ENCODE measurements around the gene SPECC1L. TPM values are rescaled to one million over a fixed set of nuclear protein-coding genes. Genes with fewer than 3 reads are reported as not detected.
"Not testable (repeated sequence)": the region's sequence is repeated elsewhere in the genome, so short reads cannot be mapped to it uniquely, and the experiment has no call there.

The SPECC1L gene
- total and polyA plus RNA-seq, 9 donors, result 20.4 to 30.4 (median 26.0) TPM

GRCh38 chr22:24232725-24233124, 37.9 kb upstream of the SPECC1L start:
- Histone ChIP-seq H3K9me3 (replicated peaks; ENCODE audit: control insufficient read depth, low read depth, low read length) (no peaks in the 10 kb centered on the region), H3K4me3 (ENCODE audit: low read length) (no peak overlapping the region), H3K27ac (ENCODE audit: low read length) (no peak overlapping the region), H3K36me3 (ENCODE audit: control insufficient read depth, insufficient read depth, low read length) (no peaks in the 10 kb centered on the region), H3K27me3 (ENCODE audit: control insufficient read depth, insufficient read depth, low read length) (no peaks in the 10 kb centered on the region), H3K4me1 (ENCODE audit: control insufficient read depth, insufficient read depth, low read length) (no peaks in the 10 kb centered on the region)
- DNase-seq, result no peak
- 94% methylated on average over 15 of the region's 15 CpGs for WGBS (ENCODE audit: insufficient coverage)

- no peak overlapping the region for H3K4me3 ChIP-seq (ENCODE audit: low read length)
- H3K27ac ChIP-seq (ENCODE audit: low read length), result no peak overlapping the region
- no peaks in the 10 kb centered on the region for H3K27me3 ChIP-seq (ENCODE audit: control insufficient read depth, insufficient read depth, low read length)
- no peaks in the 10 kb centered on the region for H3K36me3 ChIP-seq (ENCODE audit: control insufficient read depth, insufficient read depth, low read length)
- WGBS (ENCODE audit: insufficient coverage), result 97% methylated on average over 5 of the region's 13 CpGs
- H3K9me3 ChIP-seq (replicated peaks; ENCODE audit: control insufficient read depth, low read depth, low read length), result no peaks in the 10 kb centered on the region
- H3K4me1 ChIP-seq (ENCODE audit: control insufficient read depth, insufficient read depth, low read length), result no peaks in the 10 kb centered on the region
- DNase-seq, result no peak
Measured at GRCh38 chr22:24233235-24233634, 37.4 kb upstream of the SPECC1L start.

- no peak overlapping the region for H3K4me3 ChIP-seq (ENCODE audit: low read length)
- H3K36me3 ChIP-seq (ENCODE audit: control insufficient read depth, insufficient read depth, low read length), result no peaks in the 10 kb centered on the region
- H3K9me3 ChIP-seq (replicated peaks; ENCODE audit: control insufficient read depth, low read depth, low read length), result no peaks in the 10 kb centered on the region
- WGBS (ENCODE audit: insufficient coverage), result 86% methylated on average over 13 of the region's 14 CpGs
- no peaks in the 10 kb centered on the region for H3K4me1 ChIP-seq (ENCODE audit: control insufficient read depth, insufficient read depth, low read length)
- H3K27ac ChIP-seq (ENCODE audit: low read length), result no peak overlapping the region
- no peak for DNase-seq
- H3K27me3 ChIP-seq (ENCODE audit: control insufficient read depth, insufficient read depth, low read length), result no peaks in the 10 kb centered on the region
Measured at GRCh38 chr22:24233816-24234215, 36.8 kb upstream of the SPECC1L start.

GRCh38 chr22:24235315-24235714, 35.3 kb upstream of the SPECC1L start:
- H3K4me1 ChIP-seq (ENCODE audit: control insufficient read depth, insufficient read depth, low read length), result no peaks in the 10 kb centered on the region
- no peaks in the 10 kb centered on the region for H3K27me3 ChIP-seq (ENCODE audit: control insufficient read depth, insufficient read depth, low read length)
- WGBS (ENCODE audit: insufficient coverage), result 78% methylated on average over 3 of the region's 4 CpGs
- H3K4me3 ChIP-seq (ENCODE audit: low read length), result no peak overlapping the region
- no peak overlapping the region for H3K27ac ChIP-seq (ENCODE audit: low read length)
- DNase-seq, result no peak
- no peaks in the 10 kb centered on the region for H3K36me3 ChIP-seq (ENCODE audit: control insufficient read depth, insufficient read depth, low read length)
- H3K9me3 ChIP-seq (replicated peaks; ENCODE audit: control insufficient read depth, low read depth, low read length), result no peaks in the 10 kb centered on the region

- H3K9me3 ChIP-seq (replicated peaks; ENCODE audit: control insufficient read depth, low read depth, low read length), result no peaks in the 10 kb centered on the region
- WGBS (ENCODE audit: insufficient coverage), result no CpG with 5 or more reads among the region's 4 CpGs
- H3K27ac ChIP-seq (ENCODE audit: low read length), result no peak overlapping the region
- DNase-seq, result peak; percentile 31
- no peaks in the 10 kb centered on the region for H3K4me1 ChIP-seq (ENCODE audit: control insufficient read depth, insufficient read depth, low read length)
- H3K4me3 ChIP-seq (ENCODE audit: low read length), result no peak overlapping the region
- H3K27me3 ChIP-seq (ENCODE audit: control insufficient read depth, insufficient read depth, low read length), result no peaks in the 10 kb centered on the region
- H3K36me3 ChIP-seq (ENCODE audit: control insufficient read depth, insufficient read depth, low read length), result no peaks in the 10 kb centered on the region
Measured at GRCh38 chr22:24236656-24237055, 34.0 kb upstream of the SPECC1L start.

GRCh38 chr22:24238101-24238694, 32.4 kb upstream of the SPECC1L start:
- WGBS (ENCODE audit: insufficient coverage), result 93% methylated on average over 3 of the region's 13 CpGs
- H3K4me1 ChIP-seq (ENCODE audit: control insufficient read depth, insufficient read depth, low read length); H3K27me3 ChIP-seq (ENCODE audit: control insufficient read depth, insufficient read depth, low read length); H3K4me3 ChIP-seq (ENCODE audit: low read length); DNase-seq; H3K36me3 ChIP-seq (ENCODE audit: control insufficient read depth, insufficient read depth, low read length); H3K27ac ChIP-seq (ENCODE audit: low read length); H3K9me3 ChIP-seq (replicated peaks; ENCODE audit: control insufficient read depth, low read depth, low read length): not testable (repeated sequence)

- Histone ChIP-seq H3K4me3 (ENCODE audit: low read length) (no peak overlapping the region), H3K27ac (ENCODE audit: low read length) (no peak overlapping the region), H3K4me1 (ENCODE audit: control insufficient read depth, insufficient read depth, low read length) (peaks cover 27% of the 10 kb centered on the region), H3K27me3 (ENCODE audit: control insufficient read depth, insufficient read depth, low read length) (no peaks in the 10 kb centered on the region), H3K36me3 (ENCODE audit: control insufficient read depth, insufficient read depth, low read length) (no peaks in the 10 kb centered on the region), H3K9me3 (replicated peaks; ENCODE audit: control insufficient read depth, low read depth, low read length) (no peaks in the 10 kb centered on the region)
- 54% methylated on average over 5 of the region's 6 CpGs for whole genome bisulfite sequencing (ENCODE audit: insufficient coverage)
- DNase-seq, result no peak
Measured at GRCh38 chr22:24240381-24240780, 30.2 kb upstream of the SPECC1L start.

GRCh38 chr22:24240985-24241692, 29.5 kb upstream of the SPECC1L start:
- not testable (repeated sequence) for DNase-seq; H3K4me3 ChIP-seq (ENCODE audit: low read length); H3K9me3 ChIP-seq (replicated peaks; ENCODE audit: control insufficient read depth, low read depth, low read length); H3K27me3 ChIP-seq (ENCODE audit: control insufficient read depth, insufficient read depth, low read length); H3K36me3 ChIP-seq (ENCODE audit: control insufficient read depth, insufficient read depth, low read length); H3K27ac ChIP-seq (ENCODE audit: low read length)
- peaks cover 34% of the 10 kb centered on the region for H3K4me1 ChIP-seq (ENCODE audit: control insufficient read depth, insufficient read depth, low read length)
- WGBS (ENCODE audit: insufficient coverage), result no CpG with 5 or more reads among the region's 9 CpGs

GRCh38 chr22:24243417-24243816, 27.2 kb upstream of the SPECC1L start:
- peak; percentile 46 for DNase-seq
- not testable (repeated sequence) for H3K27me3 ChIP-seq (ENCODE audit: control insufficient read depth, insufficient read depth, low read length); H3K27ac ChIP-seq (ENCODE audit: low read length); H3K9me3 ChIP-seq (replicated peaks; ENCODE audit: control insufficient read depth, low read depth, low read length); H3K36me3 ChIP-seq (ENCODE audit: control insufficient read depth, insufficient read depth, low read length); H3K4me3 ChIP-seq (ENCODE audit: low read length)
- WGBS (ENCODE audit: insufficient coverage), result no CpG with 5 or more reads among the region's 3 CpGs
- peaks cover 52% of the 10 kb centered on the region for H3K4me1 ChIP-seq (ENCODE audit: control insufficient read depth, insufficient read depth, low read length)

- peak overlapping the region; percentile 84 for H3K27ac ChIP-seq (ENCODE audit: low read length)
- H3K4me3 ChIP-seq (ENCODE audit: low read length), result peak overlapping the region; percentile 26
- H3K36me3 ChIP-seq (ENCODE audit: control insufficient read depth, insufficient read depth, low read length), result no peaks in the 10 kb centered on the region
- WGBS (ENCODE audit: insufficient coverage), result 24% methylated on average over 15 of the region's 19 CpGs
- H3K4me1 ChIP-seq (ENCODE audit: control insufficient read depth, insufficient read depth, low read length), result peaks cover 52% of the 10 kb centered on the region
- DNase-seq, result peak; percentile 56
- no peaks in the 10 kb centered on the region for H3K27me3 ChIP-seq (ENCODE audit: control insufficient read depth, insufficient read depth, low read length)
- no peaks in the 10 kb centered on the region for H3K9me3 ChIP-seq (replicated peaks; ENCODE audit: control insufficient read depth, low read depth, low read length)
Measured at GRCh38 chr22:24244144-24244787, 26.4 kb upstream of the SPECC1L start.

Data from muscle of leg (tissue), 11 donors.